Measurements from ENCODE around the gene CTNNBL1.

The CTNNBL1 gene

GRCh38 chr20:37873884-37874283 lies 180.1 kb downstream of the CTNNBL1 start:
- Histone ChIP-seq H3K79me1 (ENCODE audit: low read length) (no peaks in the 10 kb centered on the region), H3K4me3 (ENCODE audit: low read depth, low read length) (no peak overlapping the region), H2BK120ac (ENCODE audit: insufficient read depth, low read length, poor library complexity) (no peak overlapping the region), H3K4ac (ENCODE audit: low read depth, low read length) (no peak overlapping the region), H3K9ac (ENCODE audit: low read length) (no peak overlapping the region), H3K27me3 (ENCODE audit: insufficient read depth, low read length) (no peaks in the 10 kb centered on the region), H2BK5ac (ENCODE audit: low read depth, low read length, poor library complexity) (no peak overlapping the region), H2AFZ (ENCODE audit: insufficient read depth, low read length, poor library complexity) (no peak overlapping the region), H3K9me3 (ENCODE audit: insufficient read depth, low read depth, low read length) (no peaks in the 10 kb centered on the region), H2BK12ac (ENCODE audit: low read length) (no peak overlapping the region), H3K4me2 (ENCODE audit: low read length) (no peak overlapping the region), H4K12ac (ENCODE audit: low read depth, low read length) (no peak overlapping the region), H3K36me3 (ENCODE audit: control insufficient read depth in 1 of 2, insufficient read depth in 2 of 2, low read length in 2 of 2) (peaks cover 21 to 22% of the 10 kb centered on the region in 2 experiments), H3K14ac (ENCODE audit: low read length) (no peak overlapping the region), H3K23ac (ENCODE audit: low read length) (no peak overlapping the region), H3K18ac (ENCODE audit: low read length) (no peak overlapping the region), H3K4me1 (ENCODE audit: control insufficient read depth in 1 of 2, insufficient read depth in 2 of 2, low read length in 2 of 2) (peaks cover 0 to 5% of the 10 kb centered on the region in 2 experiments), H4K91ac (ENCODE audit: low read depth, low read length) (no peak overlapping the region), H3K27ac (ENCODE audit: low read depth, low read length) (no peak overlapping the region), H4K8ac (ENCODE audit: low read depth, low read length) (no peak overlapping the region), H3K79me2 (ENCODE audit: control insufficient read depth, insufficient read depth, low read length, poor library complexity) (no peaks in the 10 kb centered on the region), H2AK5ac (ENCODE audit: low read length) (no peak overlapping the region)
- no CpG with 5 or more reads among the region's 11 CpGs for WGBS (ENCODE audit: extremely low coverage, insufficient coverage, insufficient read length)
- no peak for DNase-seq

- no peak overlapping the region for H3K9ac ChIP-seq (ENCODE audit: low read length)
- H3K4me3 ChIP-seq (ENCODE audit: low read depth, low read length), result no peak overlapping the region
- no peaks in the 10 kb centered on the region for H3K79me1 ChIP-seq (ENCODE audit: low read length)
- H3K27ac ChIP-seq (ENCODE audit: low read depth, low read length), result no peak overlapping the region
- H3K4ac ChIP-seq (ENCODE audit: low read depth, low read length), result no peak overlapping the region
- no peak for DNase-seq
- no peak overlapping the region for H2BK12ac ChIP-seq (ENCODE audit: low read length)
- H4K91ac ChIP-seq (ENCODE audit: low read depth, low read length), result no peak overlapping the region
- H3K9me3 ChIP-seq (ENCODE audit: insufficient read depth, low read depth, low read length), result no peaks in the 10 kb centered on the region
- H2BK120ac ChIP-seq (ENCODE audit: insufficient read depth, low read length, poor library complexity), result no peak overlapping the region
- no peak overlapping the region for H3K18ac ChIP-seq (ENCODE audit: low read length)
- no peak overlapping the region for H2AK5ac ChIP-seq (ENCODE audit: low read length)
- H3K4me1 ChIP-seq (ENCODE audit: control insufficient read depth in 1 of 2, insufficient read depth in 2 of 2, low read length in 2 of 2), result no peaks in the 10 kb centered on the region
- no peaks in the 10 kb centered on the region for H3K79me2 ChIP-seq (ENCODE audit: control insufficient read depth, insufficient read depth, low read length, poor library complexity)
- WGBS (ENCODE audit: extremely low coverage, insufficient coverage, insufficient read length), result no CpG with 5 or more reads among the region's 24 CpGs
- no peak overlapping the region for H4K12ac ChIP-seq (ENCODE audit: low read depth, low read length)
- no peak overlapping the region for H2AFZ ChIP-seq (ENCODE audit: insufficient read depth, low read length, poor library complexity)
- H3K23ac ChIP-seq (ENCODE audit: low read length), result no peak overlapping the region
- H3K14ac ChIP-seq (ENCODE audit: low read length), result no peak overlapping the region
- H3K36me3 ChIP-seq (ENCODE audit: control insufficient read depth in 1 of 2, insufficient read depth in 2 of 2, low read length in 2 of 2), result peaks cover 18 to 19% of the 10 kb centered on the region in 2 experiments
- no peaks in the 10 kb centered on the region for H3K27me3 ChIP-seq (ENCODE audit: insufficient read depth, low read length)
- no peak overlapping the region for H3K4me2 ChIP-seq (ENCODE audit: low read length)
- H4K8ac ChIP-seq (ENCODE audit: low read depth, low read length), result no peak overlapping the region
- no peak overlapping the region for H2BK5ac ChIP-seq (ENCODE audit: low read depth, low read length, poor library complexity)
These were observed 181.8 kb downstream of the CTNNBL1 start for GRCh38 chr20:37875460-37876175.

GRCh38 chr20:37876863-37877262 lies 183.0 kb downstream of the CTNNBL1 start:
- Histone ChIP-seq H2AK5ac (ENCODE audit: low read length) (no peak overlapping the region), H2BK120ac (ENCODE audit: insufficient read depth, low read length, poor library complexity) (no peak overlapping the region), H3K4me3 (ENCODE audit: low read depth, low read length) (no peak overlapping the region), H3K4ac (ENCODE audit: low read depth, low read length) (no peak overlapping the region), H4K91ac (ENCODE audit: low read depth, low read length) (no peak overlapping the region), H4K8ac (ENCODE audit: low read depth, low read length) (no peak overlapping the region), H3K23ac (ENCODE audit: low read length) (no peak overlapping the region), H3K36me3 (ENCODE audit: control insufficient read depth in 1 of 2, insufficient read depth in 2 of 2, low read length in 2 of 2) (peaks cover 14 to 18% of the 10 kb centered on the region in 2 experiments), H3K4me1 (ENCODE audit: control insufficient read depth in 1 of 2, insufficient read depth in 2 of 2, low read length in 2 of 2) (no peaks in the 10 kb centered on the region), H3K4me2 (ENCODE audit: low read length) (no peak overlapping the region), H3K9me3 (ENCODE audit: insufficient read depth, low read depth, low read length) (no peaks in the 10 kb centered on the region), H3K27me3 (ENCODE audit: insufficient read depth, low read length) (no peaks in the 10 kb centered on the region), H3K18ac (ENCODE audit: low read length) (no peak overlapping the region), H3K14ac (ENCODE audit: low read length) (no peak overlapping the region), H3K27ac (ENCODE audit: low read depth, low read length) (no peak overlapping the region), H3K79me1 (ENCODE audit: low read length) (no peaks in the 10 kb centered on the region), H3K79me2 (ENCODE audit: control insufficient read depth, insufficient read depth, low read length, poor library complexity) (no peaks in the 10 kb centered on the region), H2BK12ac (ENCODE audit: low read length) (no peak overlapping the region), H4K12ac (ENCODE audit: low read depth, low read length) (no peak overlapping the region), H2AFZ (ENCODE audit: insufficient read depth, low read length, poor library complexity) (no peak overlapping the region), H2BK5ac (ENCODE audit: low read depth, low read length, poor library complexity) (no peak overlapping the region), H3K9ac (ENCODE audit: low read length) (no peak overlapping the region)
- no peak for DNase-seq
- WGBS (ENCODE audit: extremely low coverage, insufficient coverage, insufficient read length), result no CpG with 5 or more reads among the region's 7 CpGs

DNA sequence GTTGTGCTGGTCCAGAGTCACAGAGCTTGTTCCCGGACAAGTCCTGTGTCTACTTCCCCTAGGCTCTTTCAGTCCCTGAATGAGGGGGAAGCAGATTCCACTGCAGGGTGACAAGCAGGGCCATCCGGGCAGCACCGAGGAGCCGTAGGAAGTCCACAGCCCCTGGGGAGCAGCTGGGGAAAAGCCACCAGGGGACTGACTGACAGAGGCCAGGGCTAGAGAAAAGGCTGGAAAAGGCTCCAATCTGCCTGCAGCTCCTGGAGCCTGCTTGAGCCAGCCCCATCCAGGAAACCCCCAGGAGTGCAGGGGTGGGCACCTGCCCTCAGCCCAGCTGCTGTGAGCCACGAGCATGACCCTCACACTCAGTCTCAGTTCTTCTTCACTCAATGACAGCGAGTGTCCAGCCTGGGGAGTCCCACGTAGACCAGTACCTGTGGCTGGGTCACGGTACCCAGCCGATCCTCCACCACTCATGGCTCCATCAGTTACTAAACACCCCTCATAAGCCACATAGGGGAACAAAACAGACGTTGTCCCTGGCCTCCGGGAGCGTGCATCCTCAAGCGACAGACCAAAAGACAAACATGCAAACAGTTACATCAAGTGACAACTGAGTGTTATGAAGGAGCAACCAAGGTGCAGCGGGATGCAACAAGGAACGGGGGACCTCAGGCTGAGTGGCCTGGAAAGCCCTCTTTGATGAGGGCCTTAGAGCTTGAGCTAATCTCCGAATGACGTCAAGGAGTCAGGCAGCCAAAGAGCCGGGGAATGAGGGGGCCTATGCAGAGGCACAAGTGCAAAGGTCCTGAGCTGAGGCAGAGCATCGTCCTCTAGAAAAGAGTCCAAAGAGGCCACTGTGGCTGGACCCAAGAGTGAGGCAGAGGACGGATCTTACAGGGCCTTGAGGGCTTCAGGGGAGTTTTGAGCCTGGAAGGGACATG lies 184.3 kb downstream of the CTNNBL1 start:
- H4K91ac ChIP-seq (ENCODE audit: low read depth, low read length), result no peak overlapping the region
- WGBS (ENCODE audit: extremely low coverage, insufficient coverage, insufficient read length), result no CpG with 5 or more reads among the region's 20 CpGs
- H3K4me3 ChIP-seq (ENCODE audit: low read depth, low read length), result no peak overlapping the region
- H3K79me1 ChIP-seq (ENCODE audit: low read length), result no peaks in the 10 kb centered on the region
- no peaks in the 10 kb centered on the region for H3K27me3 ChIP-seq (ENCODE audit: insufficient read depth, low read length)
- no peak overlapping the region for H2AK5ac ChIP-seq (ENCODE audit: low read length)
- no peak overlapping the region for H4K12ac ChIP-seq (ENCODE audit: low read depth, low read length)
- no peak overlapping the region for H3K4ac ChIP-seq (ENCODE audit: low read depth, low read length)
- H3K18ac ChIP-seq (ENCODE audit: low read length), result no peak overlapping the region
- H3K79me2 ChIP-seq (ENCODE audit: control insufficient read depth, insufficient read depth, low read length, poor library complexity), result no peaks in the 10 kb centered on the region
- no peak overlapping the region for H3K4me2 ChIP-seq (ENCODE audit: low read length)
- H4K8ac ChIP-seq (ENCODE audit: low read depth, low read length), result no peak overlapping the region
- no peak overlapping the region for H2BK5ac ChIP-seq (ENCODE audit: low read depth, low read length, poor library complexity)
- no peak overlapping the region for H3K14ac ChIP-seq (ENCODE audit: low read length)
- no peaks in the 10 kb centered on the region for H3K9me3 ChIP-seq (ENCODE audit: insufficient read depth, low read depth, low read length)
- no peaks in the 10 kb centered on the region for H3K4me1 ChIP-seq (ENCODE audit: control insufficient read depth in 1 of 2, insufficient read depth in 2 of 2, low read length in 2 of 2)
- H2BK12ac ChIP-seq (ENCODE audit: low read length), result no peak overlapping the region
- H2BK120ac ChIP-seq (ENCODE audit: insufficient read depth, low read length, poor library complexity), result no peak overlapping the region
- H3K27ac ChIP-seq (ENCODE audit: low read depth, low read length), result no peak overlapping the region
- H3K36me3 ChIP-seq (ENCODE audit: control insufficient read depth in 1 of 2, insufficient read depth in 2 of 2, low read length in 2 of 2), result peaks cover 9 to 11% of the 10 kb centered on the region in 2 experiments
- DNase-seq, result no peak
- H2AFZ ChIP-seq (ENCODE audit: insufficient read depth, low read length, poor library complexity), result no peak overlapping the region
- no peak overlapping the region for H3K23ac ChIP-seq (ENCODE audit: low read length)
- no peak overlapping the region for H3K9ac ChIP-seq (ENCODE audit: low read length)
